Mammary epithelial cell (primary cell): Measurements from ENCODE around the gene CCL2.

Experiments used
- EZH2 ChIP-seq: IDR thresholded peaks from 2 replicates; pipeline ENCODE4 v1.6.1; 2012; ENCODE audit warnings: low read length, inconsistent platforms, borderline replicate concordance
- TF ChIP-seq, protein P1 (sequence below), 2 donors: IDR thresholded peaks in 1 of 2; conservative IDR thresholded peaks in 1 of 2; 2 replicates each; pipeline ENCODE4 v1.5.1; 2011 to 2012; ENCODE audit warnings: inconsistent platforms in 2 of 2, low read length in 2 of 2, mild to moderate bottlenecking in 2 of 2, control low read depth in 1 of 2, low read depth in 1 of 2; ENCODE audit not compliant: insufficient read depth in 1 of 2; ENCODE audit errors: extremely low read depth in 1 of 2

DNA sequence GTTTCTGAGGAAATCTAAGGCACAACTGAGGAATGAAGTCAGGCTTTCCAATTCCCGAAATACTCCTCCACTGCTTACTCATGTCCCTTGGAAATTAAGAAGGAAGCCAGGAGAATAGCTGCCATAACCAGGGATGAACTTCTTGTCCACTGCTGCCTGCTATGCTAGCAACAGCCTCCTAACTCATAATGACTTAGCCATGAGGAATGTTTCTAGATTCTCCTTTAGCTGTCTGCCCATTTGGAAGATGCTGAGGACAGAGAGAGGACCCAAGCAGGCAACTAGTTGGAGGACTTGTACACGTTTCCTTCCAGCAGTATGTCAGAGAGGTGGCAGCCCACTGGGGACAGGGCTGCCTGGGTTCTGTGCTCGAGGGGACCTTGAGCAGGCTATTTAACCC is 939 bp upstream of the CCL2 start:
- TF ChIP-seq, protein P1, sequence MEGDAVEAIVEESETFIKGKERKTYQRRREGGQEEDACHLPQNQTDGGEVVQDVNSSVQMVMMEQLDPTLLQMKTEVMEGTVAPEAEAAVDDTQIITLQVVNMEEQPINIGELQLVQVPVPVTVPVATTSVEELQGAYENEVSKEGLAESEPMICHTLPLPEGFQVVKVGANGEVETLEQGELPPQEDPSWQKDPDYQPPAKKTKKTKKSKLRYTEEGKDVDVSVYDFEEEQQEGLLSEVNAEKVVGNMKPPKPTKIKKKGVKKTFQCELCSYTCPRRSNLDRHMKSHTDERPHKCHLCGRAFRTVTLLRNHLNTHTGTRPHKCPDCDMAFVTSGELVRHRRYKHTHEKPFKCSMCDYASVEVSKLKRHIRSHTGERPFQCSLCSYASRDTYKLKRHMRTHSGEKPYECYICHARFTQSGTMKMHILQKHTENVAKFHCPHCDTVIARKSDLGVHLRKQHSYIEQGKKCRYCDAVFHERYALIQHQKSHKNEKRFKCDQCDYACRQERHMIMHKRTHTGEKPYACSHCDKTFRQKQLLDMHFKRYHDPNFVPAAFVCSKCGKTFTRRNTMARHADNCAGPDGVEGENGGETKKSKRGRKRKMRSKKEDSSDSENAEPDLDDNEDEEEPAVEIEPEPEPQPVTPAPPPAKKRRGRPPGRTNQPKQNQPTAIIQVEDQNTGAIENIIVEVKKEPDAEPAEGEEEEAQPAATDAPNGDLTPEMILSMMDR (conservative IDR thresholded peaks at IDR 0.05 in 1 of 2, IDR thresholded peaks at IDR 0.05 in 1 of 2; ENCODE audit: extremely low read depth in 1 of 2, insufficient read depth in 1 of 2, low read depth in 1 of 2, low read length in 2 of 2) = no peak
- no peak for TF ChIP-seq EZH2
